ENCODE results near the gene PHLPP1.

DNA sequence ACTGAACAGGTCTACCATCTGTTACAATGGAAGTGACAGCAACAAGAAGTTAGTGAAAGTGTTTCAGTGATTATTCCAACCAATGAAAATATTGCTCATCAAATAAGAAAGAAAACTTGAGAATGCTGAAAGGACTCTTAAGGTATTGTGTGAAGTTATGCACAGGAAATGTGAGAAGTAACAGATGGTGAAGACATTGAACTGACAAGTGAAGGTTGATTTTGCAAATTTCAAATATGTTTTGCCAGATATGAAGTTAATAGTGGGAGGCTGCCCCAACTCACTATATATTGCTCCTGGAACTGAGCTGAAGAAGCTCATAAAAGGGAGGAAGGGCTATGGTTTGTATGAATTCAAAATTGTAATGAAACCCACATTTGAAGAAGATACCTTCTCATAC is 97.5 kb downstream of the PHLPP1 start:
- TF ChIP-seq REST (IDR thresholded peaks at IDR 0.05; ENCODE audit: low read depth): no peak
- no peak for TF ChIP-seq YY1 (IDR thresholded peaks at IDR 0.05; ENCODE audit: low read depth)
- TF ChIP-seq TEAD4 (IDR thresholded peaks at IDR 0.05): no peak
- TF ChIP-seq TAF1 (IDR thresholded peaks at IDR 0.05; ENCODE audit: low read depth): no peak
- no peak for TF ChIP-seq RAD21 (IDR thresholded peaks at IDR 0.05; ENCODE audit: low read depth)
